Cardiac ventricle fibroblast (primary cell): ENCODE measurements around the gene PIWIL4. TPM values are rescaled to one million over a fixed set of nuclear protein-coding genes. Genes with fewer than 3 reads are reported as not detected.

Experiments used
- total RNA-seq: library from RNA; depleted of rRNA; stranded (reverse); fragments of >200 nt; gene quantifications from 2 replicates; pipeline ENCODE4 v1.2.3, GENCODE V29; 2015

Gene PIWIL4
- total RNA-seq = 1.4 and 3.4 TPM in 2 replicates

DNA sequence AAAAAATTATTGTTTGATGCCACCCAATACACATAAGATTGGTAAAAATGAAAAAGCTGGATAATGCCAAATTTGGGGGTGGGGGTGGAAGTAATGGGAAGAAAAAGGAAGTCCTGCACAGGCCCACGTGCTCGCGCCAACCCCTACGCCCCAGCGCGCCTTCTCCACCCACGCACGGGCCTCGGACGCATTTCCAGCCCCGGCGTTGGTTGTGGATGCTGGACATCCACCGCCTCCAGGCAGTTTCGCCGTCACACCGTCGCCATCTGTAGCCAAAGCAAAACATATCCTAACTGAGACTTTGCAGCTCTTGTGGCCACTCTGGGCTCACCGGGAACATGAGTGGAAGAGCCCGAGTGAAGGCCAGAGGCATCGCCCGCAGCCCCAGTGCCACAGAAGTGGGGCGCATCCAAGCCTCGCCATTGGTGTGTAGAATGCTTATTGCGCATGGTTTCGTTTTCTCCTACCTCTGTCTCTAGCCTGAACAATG, at the start of gene PIWIL4:
Gene PIWIL4 (plus strand): TSS at position 188 of the 490 bp plus-strand sequence. CDS start 151 bp downstream, at position 339.

DNA sequence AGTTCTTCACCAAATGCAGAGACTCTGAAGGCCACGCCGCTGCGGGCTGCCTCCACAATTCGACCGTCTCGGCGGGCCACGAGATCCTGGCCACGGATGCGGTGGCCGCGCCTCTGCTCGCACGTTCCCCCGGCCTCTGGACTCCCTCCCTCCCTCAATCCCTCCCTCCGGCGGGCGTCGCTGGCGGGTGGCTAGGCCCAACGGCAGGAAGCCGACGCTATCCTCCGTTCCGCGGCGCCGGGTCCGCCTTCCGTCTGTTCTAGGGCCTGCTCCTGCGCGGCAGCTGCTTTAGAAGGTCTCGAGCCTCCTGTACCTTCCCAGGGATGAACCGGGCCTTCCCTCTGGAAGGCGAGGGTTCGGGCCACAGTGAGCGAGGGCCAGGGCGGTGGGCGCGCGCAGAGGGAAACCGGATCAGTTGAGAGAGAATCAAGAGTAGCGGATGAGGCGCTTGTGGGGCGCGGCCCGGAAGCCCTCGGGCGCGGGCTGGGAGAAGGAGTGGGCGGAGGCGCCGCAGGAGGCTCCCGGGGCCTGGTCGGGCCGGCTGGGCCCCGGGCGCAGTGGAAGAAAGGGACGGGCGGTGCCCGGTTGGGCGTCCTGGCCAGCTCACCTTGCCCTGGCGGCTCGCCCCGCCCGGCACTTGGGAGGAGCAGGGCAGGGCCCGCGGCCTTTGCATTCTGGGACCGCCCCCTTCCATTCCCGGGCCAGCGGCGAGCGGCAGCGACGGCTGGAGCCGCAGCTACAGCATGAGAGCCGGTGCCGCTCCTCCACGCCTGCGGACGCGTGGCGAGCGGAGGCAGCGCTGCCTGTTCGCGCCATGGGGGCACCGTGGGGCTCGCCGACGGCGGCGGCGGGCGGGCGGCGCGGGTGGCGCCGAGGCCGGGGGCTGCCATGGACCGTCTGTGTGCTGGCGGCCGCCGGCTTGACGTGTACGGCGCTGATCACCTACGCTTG, 23.2 kb upstream of the PIWIL4 start, which contains the start of gene FUT4:
Gene FUT4 (plus strand): TSS at position 227 of the 951 bp plus-strand sequence. CDS start 213 bp downstream, at position 440.

Other genes starting within 250 kb of the PIWIL4 start
- not detected in 2 replicates for gene GPR83, start 165.9 kb upstream of the PIWIL4 start, total RNA-seq
- 5.2 and 9.7 TPM in 2 replicates for gene MRE11, start 73.5 kb upstream of the PIWIL4 start, total RNA-seq
- 8.9 and 10.2 TPM in 2 replicates for gene ANKRD49, start 73.4 kb upstream of the PIWIL4 start, total RNA-seq
- not detected in 2 replicates for gene C11orf97, start 54.9 kb upstream of the PIWIL4 start, total RNA-seq
- gene FUT4, start 23.4 kb upstream of the PIWIL4 start, total RNA-seq = 4.2 and 5.2 TPM in 2 replicates
- gene AMOTL1, start 201.0 kb downstream of the PIWIL4 start, total RNA-seq = 35.2 and 37.8 TPM in 2 replicates